Stimulated activated CD4-positive, alpha-beta T cell treated with anti-CD3 and anti-CD28 coated beads, Interleukin-1b, Interleukin-23, amount 100 ng/mL, for 24 hours (primary cell): ENCODE data around the gene SPTBN5.

Experiments used
- DNase-seq, 4 experiments: peaks; one replicate each; pipeline ENCODE4 v3.0.0-alpha.2; 2020; ENCODE audit warnings: low read depth in 4 of 4, low spot score in 1 of 4

SPTBN5 gene

DNA sequence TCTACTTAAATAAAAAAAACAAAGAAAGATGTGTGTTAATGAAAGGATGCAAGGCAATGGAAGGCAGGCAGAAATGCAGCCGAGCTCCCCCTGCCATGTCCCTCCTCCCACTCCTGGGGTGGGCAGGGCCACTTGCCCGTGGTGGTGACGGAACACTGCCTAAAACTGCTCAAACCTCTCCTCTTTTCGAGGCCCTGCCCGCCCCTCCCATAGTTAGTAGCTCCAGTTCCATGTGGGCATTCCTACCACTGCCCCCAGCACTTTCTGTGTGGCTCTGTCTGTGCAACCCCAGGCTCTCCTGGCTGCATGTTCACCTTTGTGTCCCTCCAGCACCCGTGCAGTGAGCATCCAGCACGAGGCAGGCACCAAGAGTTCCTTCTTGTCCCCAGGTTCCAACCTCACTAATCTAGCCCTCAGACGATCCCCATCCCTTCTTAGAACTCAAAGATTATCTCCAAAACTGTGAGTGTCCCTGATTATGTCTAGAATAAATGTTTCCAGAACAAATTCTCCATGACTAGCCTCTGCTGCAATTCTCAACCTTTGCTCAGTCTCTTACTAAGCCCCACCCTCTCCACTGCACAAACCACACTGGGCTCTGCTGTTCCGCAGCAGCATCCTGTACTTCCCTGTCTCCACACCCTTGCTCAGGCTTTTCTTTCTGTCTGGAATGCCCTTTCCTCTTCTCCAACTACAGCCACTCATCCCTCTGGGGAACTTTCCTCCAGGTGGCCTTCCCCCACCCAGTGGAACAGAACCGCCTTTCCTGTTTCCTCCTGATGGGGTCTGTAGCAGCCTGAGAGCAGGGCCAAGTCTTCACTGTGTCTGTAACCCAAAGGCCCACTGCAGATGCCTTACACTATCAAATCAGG lies 32.6 kb upstream of the SPTBN5 start:
- no peak for DNase-seq

DNA sequence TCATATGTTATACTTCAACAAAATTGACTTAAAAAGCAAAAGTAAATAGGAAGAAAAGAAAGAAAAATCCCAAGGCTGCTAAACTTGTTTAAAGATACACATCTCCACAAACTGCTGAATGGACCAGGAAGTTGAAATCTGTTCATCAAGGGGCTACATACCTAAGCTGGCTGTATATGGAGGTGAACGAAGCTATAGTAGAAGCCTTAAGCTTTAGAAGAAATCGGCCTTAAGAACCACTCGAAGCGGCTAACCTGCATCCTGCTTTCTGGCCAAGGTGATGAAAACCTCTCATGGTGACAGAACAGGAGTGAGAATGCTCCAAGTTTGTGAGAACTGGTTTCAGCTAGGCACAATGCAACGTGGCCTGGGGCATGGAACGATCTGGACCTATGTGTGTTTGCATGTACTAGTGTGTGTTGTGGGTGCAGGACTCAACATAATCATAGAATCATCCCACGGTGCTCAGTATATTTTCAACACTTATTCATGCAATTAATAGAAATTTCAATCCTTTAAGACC lies 31.3 kb upstream of the SPTBN5 start:
- DNase-seq, result no peak

DNA sequence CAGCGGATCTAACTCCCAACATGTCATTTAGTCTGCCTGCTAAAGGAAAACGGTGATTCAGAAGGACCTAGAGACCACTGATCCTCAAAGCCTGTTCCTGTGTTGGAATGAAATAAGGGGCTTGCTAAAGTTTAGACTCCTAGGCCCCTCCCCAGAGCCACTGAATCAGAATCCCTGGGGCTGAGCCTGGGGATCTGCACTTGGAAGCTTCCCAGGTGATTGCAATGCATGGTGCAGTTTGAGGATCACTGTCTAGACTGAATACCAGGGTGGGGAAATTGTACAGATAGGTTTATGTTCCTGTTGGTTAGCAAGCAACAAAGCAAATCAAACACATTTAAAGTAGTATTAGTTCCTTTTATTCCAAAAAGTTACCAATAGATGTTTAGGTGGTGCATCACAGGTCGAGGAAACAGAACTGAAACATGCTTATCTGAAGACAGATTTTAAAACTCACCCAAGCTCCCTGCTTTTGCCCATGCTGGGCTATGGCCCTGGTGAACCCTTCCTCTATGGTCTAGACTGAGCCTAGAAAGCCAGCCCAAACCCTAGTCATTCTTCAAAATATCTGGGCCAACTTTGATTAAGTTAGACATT lies 29.6 kb upstream of the SPTBN5 start:
- DNase-seq, result no peak

DNA sequence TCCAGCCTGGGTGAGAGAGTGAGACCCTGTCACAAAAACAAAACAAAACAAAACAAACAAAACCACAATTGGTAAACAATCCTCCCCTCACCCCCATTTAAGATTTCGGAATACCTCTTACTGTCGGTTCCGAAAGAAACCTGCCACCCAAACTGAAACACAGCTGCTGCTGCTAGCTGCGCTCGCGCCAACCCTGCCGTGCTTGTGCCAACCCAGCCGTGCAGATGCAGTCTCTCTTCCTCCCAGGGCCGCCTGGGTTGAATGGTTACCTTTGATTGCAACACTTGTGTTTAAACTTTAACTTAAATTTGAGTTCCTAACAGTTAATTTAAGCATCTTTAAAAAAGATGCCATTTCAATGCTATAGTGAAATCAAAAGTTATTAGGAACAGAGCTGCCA lies 28.5 kb upstream of the SPTBN5 start:
- DNase-seq, result no peak

DNA sequence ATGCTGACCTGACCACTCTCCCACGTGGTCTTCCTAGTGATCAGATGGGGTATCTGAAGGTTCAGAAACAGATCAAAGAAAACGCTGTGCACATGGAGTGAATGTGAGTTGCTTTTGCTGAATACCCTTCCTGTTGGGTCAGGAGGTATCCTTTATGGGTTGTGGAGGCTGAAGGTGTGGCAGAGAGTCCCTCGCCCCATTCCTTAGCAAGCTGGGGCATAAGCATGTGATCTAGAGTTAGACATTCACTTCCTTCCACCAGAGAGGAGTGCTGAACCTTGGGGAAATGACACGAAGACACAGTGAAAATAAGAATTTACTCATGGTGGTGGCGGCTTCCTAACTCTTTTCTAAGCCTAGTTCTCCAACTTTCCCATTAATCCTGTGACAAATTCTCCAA lies 27.8 kb upstream of the SPTBN5 start:
- DNase-seq, result no peak

DNA sequence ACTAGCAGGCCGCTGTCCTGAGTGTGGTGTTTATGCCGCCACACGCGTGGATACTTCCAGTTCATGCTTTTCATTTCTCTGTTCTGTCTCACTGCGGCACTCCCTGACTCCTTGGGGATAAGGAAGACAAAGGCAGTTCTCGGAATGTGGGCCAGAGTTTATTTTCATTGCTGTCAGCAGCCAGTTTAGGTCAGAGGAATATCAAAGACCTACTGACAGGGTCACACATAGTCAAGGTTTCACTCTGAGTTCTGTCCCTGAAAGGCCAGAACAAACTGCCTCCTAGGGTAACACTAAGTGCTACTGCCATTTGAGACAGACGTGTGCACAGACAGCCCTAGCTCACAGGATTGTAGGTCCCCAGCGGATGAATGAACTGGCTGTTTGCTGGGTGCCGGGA lies 27.3 kb upstream of the SPTBN5 start:
- DNase-seq, result no peak

DNA sequence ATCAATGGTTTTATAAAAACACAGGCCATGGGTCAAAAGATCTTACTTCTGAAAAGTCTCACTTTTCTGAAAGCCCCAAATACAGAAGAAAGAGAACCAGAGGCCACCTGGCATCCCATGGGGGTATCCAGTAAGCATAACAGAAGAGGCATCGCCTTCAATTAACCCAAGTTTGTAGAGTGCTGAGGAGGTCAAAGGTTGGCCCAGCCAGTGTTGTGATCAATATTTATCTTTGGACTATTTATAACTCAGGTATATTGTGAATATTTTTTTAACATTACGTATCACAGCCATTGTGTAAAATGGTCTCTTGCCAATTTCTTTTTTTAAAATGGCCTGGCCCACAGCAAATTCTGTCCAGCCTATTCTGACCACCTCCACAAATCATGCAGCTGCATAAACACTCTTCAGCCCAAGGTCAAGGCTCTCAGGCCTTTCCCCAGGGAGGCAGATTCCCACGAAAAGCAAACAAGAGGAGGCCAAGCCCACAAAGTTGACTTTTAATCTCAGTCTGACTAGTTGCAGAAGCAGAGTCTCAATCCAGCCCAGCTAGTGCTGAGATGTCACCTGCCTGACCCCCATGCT lies 26.2 kb upstream of the SPTBN5 start:
- DNase-seq, result no peak

DNA sequence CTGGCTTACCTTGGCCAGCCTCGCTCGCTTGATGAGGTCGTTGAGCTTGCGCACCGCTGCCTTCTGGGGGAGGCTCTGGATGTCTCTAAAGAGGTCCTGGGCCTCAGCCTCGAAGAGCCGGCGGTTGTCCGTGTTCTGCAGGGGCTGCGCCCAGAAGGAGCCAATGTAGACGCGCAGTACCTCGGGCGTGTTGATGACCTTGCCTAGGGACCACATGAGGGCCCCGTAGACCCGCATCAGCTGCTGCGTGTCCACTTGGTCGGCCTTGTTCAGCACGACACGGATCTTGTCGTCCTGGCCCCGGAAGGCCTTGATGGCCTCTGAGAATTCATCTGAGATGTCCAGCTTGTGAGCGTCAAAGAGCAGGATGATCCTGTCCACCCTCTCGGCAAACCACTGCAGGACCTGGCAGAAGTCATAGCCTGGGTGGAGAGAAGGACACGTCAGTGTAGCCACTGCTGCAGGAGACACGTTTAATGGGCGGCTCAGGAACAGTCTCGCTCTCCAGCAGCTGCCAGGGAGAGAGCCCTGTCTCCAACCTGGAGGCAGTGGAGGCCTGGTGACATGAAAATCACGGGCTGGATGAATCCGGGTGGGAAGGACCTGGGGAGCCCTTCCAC lies 25.5 kb upstream of the SPTBN5 start:
- DNase-seq, result no peak

DNA sequence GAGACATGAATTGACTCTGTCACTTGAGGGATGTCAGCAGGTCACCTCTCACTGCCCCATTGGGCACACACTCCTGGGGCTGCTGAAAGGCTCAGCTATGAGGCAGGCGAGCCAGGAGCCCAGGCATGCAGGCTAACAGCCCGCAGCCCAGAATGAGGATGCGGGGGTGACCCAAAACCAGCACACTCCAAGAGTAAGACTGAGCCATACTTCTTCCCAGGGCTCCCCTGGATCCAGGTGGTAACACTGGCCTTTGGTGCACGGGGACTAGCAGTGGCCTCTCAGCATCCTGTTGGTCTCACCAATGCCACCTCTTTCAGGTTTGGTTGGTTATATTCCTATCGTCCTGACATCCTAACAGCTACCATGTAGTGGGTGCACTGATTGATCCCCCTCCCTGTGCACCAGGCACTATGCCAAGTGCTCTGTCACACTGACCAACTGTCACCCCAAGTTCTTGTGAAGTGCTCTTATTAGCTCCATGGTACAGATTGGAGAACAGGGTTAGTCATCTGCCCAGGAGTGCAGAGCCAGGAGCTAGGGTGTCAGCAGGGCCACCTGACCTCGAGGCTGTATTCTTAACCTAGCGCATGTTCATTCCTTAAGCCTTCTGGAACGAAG lies 24.8 kb upstream of the SPTBN5 start:
- no peak for DNase-seq

DNA sequence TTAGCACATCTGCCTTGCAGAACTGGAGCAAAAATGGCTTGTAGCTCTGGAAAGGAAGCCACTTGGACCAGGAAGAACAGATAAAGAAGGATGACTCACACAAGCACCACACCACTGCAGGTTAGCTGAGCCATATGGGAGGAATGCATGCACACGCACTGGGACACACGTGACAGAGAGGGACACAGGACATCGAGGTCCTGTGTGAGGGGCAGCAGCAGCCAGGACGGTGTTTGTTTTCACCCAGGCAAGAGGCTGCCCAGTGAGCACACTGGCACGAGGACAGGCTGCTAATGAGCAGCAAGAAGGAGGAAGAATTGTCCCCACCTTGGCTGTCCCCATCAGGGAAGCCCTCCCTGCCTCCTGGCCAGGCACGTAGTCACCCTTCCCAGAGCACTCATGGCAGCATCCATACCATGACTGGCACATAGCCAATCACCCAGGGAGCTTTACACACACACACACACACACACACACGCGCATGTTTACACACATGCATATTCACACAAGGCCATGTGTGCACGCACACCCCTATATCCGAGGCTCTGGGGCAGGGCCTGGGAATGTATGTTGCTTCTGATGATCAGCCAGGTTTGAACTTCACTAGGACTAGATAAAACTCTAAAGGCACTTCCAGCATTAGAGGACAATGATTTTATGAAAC lies 24.0 kb upstream of the SPTBN5 start:
- no peak for DNase-seq

DNA sequence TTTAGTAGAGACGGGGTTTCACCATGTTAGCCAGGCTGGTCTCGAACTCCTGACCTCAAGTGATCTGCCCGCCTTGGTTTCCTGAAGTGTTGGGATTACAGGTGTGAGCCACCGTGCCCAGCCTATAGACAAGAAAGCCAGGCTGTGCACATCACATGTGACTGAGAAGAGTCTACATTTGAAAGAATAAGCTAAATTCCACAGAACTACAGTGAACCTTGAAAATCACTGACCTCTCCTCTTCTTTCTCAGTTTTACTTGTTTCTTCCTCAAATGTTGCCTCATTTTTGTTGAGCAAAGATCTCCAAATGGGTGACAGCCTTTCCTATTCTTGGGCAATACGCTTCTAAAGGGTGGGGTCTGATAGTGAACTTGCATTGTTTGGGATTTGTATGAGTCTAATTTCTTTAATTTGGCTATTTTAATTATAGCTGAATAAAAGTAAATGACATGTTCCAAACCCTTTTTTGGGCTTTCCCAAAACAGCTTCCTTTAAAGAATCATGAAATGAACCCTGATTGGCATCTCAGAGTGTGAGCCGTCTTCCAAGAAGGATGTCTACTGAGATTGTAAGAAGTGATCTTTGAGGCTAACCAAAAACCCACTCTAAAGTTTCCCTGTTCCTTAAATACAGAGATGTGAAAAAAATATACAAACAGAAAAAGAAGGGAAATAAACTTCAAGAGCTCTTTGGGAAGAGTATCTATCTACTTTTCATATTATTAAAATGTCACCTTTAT lies 21.6 kb upstream of the SPTBN5 start:
- no peak for DNase-seq

DNA sequence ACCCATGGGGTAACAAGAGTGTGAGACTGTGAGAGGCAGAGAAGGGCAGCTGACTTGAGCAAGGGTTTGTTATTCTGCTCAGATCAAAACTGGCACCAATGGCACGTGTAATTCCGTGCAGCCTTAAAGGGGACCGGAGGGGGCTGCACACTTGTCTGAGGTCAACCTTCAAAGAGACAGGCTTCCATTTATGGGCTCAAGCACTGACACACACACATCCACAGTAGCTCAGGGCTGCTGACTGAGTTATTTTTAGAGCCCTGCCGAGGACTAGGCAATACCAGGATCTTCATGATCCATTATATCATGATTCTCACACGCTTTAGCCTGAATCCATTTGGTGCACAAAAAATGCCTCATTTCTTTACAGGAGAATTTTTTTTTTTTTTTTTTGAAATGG lies 20.6 kb upstream of the SPTBN5 start:
- no peak for DNase-seq

DNA sequence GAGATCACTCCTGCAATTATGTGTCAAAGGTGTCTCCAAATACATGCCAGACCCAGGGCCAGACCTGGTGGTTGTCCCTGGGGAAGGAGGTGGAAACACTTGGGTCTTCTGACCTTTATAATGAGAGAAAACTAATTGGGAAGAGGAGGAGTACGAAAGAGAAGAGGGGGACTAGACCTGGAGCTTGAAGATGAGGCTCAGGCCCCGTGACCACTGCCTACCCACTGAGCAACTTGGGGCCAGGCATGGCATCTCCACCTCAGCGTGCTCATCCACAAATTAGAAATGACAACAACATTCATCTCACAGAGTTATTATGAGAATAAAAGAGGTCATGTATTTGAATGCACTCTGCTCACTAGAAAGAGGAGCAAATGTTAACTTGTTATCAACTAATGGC lies 19.4 kb upstream of the SPTBN5 start:
- DNase-seq, result no peak

DNA sequence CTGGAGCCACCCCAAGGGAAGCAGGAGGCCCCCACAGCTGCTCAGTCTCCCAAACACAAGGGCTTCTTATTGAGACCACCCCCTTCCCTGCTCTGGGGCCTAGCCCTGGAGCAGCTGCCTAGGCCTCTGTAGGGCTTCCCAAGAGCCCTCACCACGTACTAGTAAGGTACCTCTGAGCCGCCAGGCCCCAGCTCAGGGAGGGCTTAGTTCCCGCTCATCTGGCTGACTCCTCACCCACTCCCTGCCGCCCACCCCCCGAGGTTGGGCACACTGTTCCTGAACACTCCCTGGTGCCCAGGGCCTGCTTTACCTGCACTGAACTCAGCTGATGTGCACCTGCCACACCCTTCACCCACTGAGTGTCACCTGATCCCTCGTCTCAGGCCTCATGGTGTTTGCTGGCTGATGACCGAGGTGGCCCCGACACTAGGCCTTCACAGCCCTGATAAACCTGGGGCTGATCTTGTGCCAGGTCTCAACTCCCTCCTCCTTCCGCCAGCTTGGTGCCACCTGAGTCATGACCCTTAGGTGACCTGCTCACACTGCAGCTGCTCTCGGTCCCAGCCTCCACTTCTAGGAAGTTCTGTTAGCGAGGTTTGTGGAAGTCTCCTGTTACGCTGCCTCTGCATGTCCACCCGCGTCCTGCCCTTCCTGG lies 18.0 kb upstream of the SPTBN5 start:
- DNase-seq, result no peak

DNA sequence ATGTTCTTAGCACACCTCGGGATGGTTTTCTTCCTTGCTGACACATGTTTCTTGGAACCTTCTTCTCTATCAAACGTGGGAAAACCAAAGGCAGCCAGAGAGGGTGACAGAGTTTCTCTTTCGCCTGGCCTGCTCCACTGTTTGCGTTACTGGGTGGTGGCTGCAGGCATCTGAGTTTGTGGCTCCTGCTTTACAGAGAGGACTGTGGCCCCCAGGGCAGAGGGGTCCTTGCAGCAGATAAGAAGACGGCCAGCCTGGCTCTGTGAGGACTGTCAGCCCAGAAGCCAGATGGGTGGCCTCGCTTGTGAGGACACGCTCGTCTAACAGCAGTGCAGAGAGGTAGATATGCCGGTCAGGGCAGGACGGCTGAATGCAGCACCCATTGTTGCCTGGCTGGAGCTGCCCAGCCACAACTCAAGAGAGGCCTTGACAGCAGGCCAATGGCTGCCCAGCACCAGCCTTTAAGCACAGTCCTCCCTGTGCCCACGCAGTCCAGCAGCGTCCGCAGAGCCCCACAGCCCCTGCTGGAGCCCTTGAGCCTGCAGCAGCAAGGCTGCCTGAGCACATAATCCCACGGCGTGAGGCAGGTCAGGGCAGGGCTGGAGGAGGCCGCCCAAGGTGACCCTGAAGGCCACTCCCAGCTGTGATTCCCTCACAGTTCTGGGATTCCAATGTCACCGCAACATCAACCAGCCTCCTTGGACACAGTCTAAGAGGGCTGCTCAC lies 15.0 kb upstream of the SPTBN5 start:
- DNase-seq, result no peak

DNA sequence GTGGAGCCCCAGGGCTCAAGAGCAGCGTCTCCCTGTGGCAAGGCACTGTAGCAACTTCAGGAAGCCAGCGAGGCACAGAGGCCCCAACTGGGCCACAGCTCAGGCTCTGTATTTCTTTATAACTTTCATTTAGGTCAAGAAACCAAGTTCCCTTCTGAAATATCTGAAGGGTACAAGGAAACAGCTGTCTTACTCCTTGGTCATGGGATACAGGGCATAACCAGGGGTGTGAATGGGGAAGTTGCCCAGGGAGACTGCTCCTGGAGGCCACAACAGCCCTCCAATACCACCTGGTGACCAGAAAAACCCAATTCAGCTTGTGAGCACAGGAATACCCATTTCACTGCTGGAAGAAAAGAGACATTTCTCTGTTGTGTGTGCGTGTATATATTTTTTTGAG lies 13.3 kb upstream of the SPTBN5 start:
- DNase-seq, result no peak

DNA sequence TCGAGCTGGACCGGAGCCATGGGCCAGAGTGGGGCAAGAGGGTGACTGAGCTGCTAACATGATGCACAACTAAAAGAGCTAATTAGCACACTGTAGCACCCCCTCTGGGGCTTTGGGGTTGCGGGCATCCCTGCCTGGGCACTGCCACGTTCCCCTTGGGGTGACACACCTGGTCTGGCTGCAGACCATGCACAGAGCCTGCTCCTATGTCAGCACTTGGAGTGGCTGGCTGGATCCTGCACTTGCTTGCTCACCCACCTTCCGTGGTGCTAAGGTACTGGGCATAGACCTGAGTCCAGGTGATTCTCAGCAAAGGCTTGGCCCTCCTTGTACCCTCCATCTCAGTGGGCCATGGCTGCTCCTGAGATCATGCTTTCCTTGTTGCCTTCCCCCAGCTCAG lies 12.8 kb upstream of the SPTBN5 start:
- DNase-seq, result no peak

DNA sequence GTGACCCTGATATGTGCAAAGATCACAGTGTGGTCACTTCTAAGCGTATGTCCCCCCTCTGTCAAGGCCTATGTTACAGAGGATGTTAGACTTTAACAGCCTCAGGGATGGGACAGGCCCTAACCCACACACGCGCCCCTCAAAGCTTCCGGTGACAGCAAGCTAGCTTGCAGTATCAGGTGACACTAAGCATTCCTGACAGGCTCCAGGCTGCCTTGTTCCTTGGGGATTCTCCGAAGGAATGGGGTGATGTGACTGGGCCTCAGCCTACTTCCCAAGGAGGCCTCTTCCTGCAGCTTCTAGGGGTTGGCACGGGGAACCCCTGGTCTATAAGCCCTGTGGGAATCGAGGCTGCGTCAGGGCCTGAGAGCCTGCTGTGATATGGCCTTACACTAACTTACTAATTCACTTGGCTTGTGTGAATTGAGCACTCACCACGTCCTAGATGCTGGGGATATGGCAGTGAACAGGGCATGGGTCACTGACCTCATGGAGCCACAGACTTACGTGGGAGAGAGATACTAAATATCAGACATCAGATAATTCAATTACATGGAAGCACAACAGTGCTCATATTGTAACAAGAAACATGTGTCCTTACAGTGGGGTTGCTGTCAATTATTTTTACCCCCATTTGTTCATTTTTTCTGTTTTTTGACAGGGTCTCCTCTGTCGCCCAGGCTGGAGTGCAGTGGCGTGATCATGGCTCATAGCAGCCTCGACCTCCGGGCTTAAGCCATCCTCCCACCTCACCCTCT lies 11.4 kb upstream of the SPTBN5 start:
- no peak for DNase-seq
